Keratinocyte (primary cell): Measurements from ENCODE around the gene CHTOP.

Experiments
- CTCF ChIP-seq, 3 experiments: IDR thresholded peaks in 1 of 3; conservative IDR thresholded peaks in 1 of 3; optimal IDR thresholded peaks in 1 of 3; 2 replicates in 2 of 3; 3 replicates in 1 of 3; pipeline versions ENCODE3 to v1.5.1; 2011; ENCODE audit warnings: low read length in 3 of 3, mild to moderate bottlenecking in 3 of 3, moderate library complexity in 2 of 3, control low read depth in 1 of 3, inconsistent platforms in 1 of 3; ENCODE audit not compliant: insufficient read depth in 2 of 3; ENCODE audit errors: extremely low read depth in 1 of 3
- EZH2 ChIP-seq: IDR thresholded peaks from one replicate; pipeline ENCODE4 v1.6.1; 2012; ENCODE audit warnings: inconsistent platforms, mild to moderate bottlenecking, low read length, moderate library complexity

DNA sequence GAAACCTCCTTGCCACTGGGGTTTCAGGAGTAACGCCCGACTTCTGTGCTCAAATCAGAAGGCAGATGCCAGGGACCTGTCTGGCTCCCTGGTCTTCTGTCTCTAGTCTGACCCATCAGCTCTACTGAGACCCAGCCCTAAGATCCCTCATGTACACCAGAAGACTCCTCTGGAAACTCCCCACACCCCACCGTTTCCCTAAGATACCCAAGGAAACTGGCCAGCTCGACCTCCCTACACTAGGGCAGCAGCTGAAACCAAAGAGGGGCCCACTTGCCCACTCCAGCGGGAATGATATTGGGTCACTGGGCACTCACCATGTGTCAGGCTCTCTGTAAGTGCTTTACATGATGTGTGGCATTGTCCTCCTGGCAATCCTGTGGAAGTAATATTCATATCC, 20.5 kb upstream of the CHTOP start:
- TF ChIP-seq CTCF (optimal IDR thresholded peaks at IDR 0.05 in 1 of 3, IDR thresholded peaks at IDR 0.05 in 1 of 3, conservative IDR thresholded peaks at IDR 0.05 in 1 of 3; ENCODE audit: extremely low read depth in 1 of 3, insufficient read depth in 2 of 3, low read length in 3 of 3) = no peak
- no peak for TF ChIP-seq EZH2
